GM19372 (cell line): Measurements from ENCODE around the gene NPIPB8.
"Not testable (repeated sequence)": the region's sequence is repeated elsewhere in the genome, so short reads cannot be mapped to it uniquely, and the experiment has no call there.

Source experiments
- ATAC-seq: cut with Tn5 transposase; IDR thresholded peaks from one replicate; pipeline ENCODE4 v1.9.1; 2021; ENCODE audit warnings: mild to moderate bottlenecking, low read depth, moderate library complexity; ENCODE audit not compliant: unreplicated experiment

The NPIPB8 gene

GRCh38 chr16:28623172-28623711 is 14.6 kb upstream of the NPIPB8 start:
- no peak for ATAC-seq

DNA sequence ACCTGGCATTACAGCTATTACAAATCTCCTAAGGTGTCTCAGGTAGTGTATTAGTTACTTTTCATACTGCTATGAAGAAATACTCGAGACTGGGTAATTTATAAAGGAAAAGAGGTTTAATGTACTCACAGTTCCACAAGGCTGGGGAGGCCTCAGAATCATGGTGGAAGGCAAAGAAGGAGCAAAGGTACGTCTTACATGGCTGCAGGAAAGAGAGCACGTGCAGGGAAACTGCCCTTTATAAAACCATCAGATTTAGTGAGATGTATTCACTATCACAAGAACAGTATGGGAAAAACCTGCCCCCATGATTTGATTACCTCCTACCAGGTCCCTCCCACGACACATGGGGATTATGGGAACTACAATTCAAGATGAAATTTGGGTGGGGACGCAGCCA is 7.0 kb upstream of the NPIPB8 start:
- ATAC-seq = not testable (repeated sequence)

DNA sequence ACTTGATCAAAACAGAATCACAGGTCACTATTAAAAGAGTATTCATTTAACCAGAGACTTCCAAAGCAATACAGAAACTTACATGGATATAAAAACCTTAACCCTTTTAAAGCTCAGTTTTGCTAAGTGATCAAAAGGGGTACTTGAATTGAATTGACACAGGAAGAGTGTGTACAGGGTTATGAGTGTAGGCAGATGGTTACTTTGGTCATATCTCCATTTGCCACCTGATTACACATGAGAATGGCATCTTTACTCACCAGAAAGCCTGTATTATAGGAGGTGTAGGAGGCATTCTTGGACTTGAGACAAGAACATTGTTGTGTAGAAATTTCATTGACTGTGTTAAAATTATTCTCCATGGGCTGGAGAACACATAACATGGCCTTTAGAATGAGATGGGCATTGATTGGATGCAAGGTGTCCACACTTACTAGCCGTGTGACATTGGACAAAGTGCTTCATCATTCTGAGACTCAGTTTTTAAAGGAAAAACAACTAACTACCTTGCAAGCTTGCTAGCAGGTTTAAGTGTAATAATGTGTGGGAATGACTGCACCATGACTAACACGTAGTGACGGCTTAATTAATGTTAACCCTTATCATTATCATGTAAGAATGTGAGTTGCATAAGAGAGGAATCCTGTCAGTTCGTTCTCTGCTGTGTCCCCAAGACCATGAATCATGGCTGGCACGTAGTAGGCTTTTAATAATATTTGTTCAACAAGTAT is 1.6 kb upstream of the NPIPB8 start:
- ATAC-seq = not testable (repeated sequence)

DNA sequence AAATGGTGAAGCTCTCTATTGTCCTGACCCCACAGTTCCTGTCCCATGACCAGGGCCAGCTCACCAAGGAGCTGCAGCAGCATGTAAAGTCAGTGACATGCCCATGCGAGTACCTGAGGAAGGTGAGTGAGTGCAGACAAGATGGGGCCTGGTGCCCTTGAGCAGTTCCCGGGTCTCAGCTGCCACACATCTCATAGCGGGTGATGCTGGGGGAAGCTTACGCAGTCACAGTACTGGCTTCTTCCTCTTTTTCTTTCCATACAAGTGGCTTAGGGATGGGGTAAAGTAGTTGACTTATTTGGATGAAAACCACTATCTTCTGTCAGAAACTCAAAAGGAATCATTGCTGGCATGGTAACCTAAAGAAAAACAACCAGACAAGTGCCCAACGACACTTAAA is 494 bp downstream of the NPIPB8 start:
- ATAC-seq = not testable (repeated sequence)

DNA sequence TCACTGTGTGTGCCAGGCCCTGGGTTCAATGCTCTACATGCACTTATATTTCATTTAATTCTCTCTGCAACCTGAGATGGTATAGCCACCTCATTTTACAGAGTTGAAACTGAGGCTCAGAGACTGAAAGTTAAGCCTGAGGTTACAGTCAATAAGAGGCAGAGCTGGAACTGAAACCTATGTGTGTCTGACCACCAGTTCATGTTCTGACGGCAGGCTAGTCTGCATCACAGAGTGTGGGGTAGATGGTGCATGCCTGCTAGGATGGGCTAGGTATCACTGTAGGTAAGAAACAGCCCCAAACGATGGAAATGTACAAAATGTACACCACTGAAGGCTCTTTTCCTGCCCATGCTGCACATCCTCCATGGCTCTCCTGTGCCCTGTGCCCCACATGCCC is 2.1 kb downstream of the NPIPB8 start:
- not testable (repeated sequence) for ATAC-seq

DNA sequence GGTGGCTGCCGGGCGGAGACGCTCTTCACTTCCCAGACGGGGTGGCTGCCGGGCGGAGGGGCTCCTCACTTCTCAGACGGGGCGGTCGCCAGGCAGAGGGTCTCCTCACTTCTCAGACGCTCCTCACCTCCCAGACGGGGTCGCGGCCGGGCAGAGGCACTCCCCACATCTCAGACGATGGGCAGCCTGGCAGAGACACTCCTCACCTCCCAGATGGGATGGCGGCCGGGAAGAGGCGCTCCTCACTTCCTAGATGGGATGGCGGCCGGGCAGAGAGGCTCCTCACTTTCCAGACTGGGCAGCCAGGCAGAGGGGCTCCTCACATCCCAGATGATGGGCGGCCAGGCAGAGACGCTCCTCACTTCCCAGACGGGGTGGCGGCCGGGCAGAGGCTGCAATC is 28.4 kb downstream of the NPIPB8 start:
- not testable (repeated sequence) for ATAC-seq

- not testable (repeated sequence) for ATAC-seq
Observed at GRCh38 chr16:28667480-28667879, 29.6 kb downstream of the NPIPB8 start.

- ATAC-seq = not testable (repeated sequence)
Observed at GRCh38 chr16:28668199-28668598, 30.3 kb downstream of the NPIPB8 start.

- ATAC-seq = not testable (repeated sequence)
Observed at GRCh38 chr16:28688327-28688952, 50.6 kb downstream of the NPIPB8 start.

GRCh38 chr16:28689425-28689824 is 51.6 kb downstream of the NPIPB8 start:
- not testable (repeated sequence) for ATAC-seq

DNA sequence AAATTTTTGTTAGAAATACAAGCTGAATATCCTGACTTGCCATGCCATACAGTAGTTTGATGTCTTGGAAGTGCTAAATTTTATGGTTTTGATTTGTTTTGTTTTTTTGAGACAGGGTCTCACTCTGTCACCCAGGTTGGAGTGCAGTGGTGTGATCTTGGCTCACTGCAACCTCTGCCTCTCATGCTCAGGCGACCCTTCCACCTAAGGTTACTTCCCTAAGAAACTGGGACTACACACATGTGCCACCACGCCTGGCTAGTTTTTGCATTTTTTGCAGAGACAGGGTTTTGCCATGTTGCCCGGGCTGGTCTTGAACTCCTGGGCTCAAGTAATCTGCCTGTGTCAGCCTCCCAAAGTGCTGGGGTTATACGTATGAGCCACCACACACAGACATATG is 53.9 kb downstream of the NPIPB8 start:
- not testable (repeated sequence) for ATAC-seq

- not testable (repeated sequence) for ATAC-seq
Observed at GRCh38 chr16:28693257-28693950, 55.5 kb downstream of the NPIPB8 start.

- ATAC-seq = not testable (repeated sequence)
Observed at GRCh38 chr16:28699792-28700191, 61.9 kb downstream of the NPIPB8 start.

DNA sequence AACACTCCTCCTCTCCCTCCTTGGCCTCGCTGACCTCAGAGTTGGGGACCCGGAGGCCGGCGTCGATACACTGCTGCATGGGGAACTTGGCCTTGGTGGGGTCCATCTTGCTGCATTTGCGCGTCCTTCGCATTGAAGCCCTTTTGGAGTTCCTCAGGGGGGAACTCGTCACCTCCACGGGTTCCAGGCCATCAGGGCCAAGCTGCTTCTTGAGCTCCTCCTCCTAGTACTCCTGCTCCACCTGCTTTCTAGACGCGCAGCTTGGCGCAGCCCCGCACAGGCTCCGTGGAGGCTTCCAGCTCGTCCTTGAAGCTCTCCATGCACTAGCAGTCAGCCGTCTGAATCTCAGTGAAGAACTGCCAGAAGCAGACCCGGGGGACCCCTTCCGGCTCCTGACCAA is 62.5 kb downstream of the NPIPB8 start:
- not testable (repeated sequence) for ATAC-seq

DNA sequence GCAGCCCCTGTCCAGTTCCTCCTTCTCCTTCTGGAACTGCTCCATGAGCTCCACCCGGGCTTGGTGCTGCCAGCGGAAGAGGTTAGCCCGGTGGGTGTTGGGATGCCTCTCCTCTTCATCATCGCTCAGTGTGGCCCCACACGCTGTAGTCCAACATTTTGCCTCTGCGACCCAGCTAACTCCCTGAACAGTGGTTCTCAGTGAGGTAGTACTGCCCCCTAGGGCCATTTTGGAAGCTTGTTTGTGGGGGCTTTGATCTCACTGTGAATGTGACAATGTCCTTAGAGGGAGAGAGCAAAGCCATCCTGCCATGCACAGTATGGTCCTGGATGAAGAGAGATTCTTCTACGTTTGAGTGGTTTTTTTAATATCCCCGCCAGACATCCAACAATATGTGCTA is 63.5 kb downstream of the NPIPB8 start:
- not testable (repeated sequence) for ATAC-seq

GRCh38 chr16:28704246-28704645 is 66.4 kb downstream of the NPIPB8 start:
- ATAC-seq = not testable (repeated sequence)
